Smooth muscle cell (in vitro differentiated cells): ENCODE data around the gene MTCH1. TPM values are rescaled to one million over a fixed set of nuclear protein-coding genes. Genes with fewer than 3 reads are reported as not detected.

Experiments
- DNase-seq: peaks from one replicate; lab custom pipeline; 2025; ENCODE audit not compliant: unreplicated experiment; lab: John Stamatoyannopoulos, UW
- H2AFZ ChIP-seq: fragments of 200-600 bp; sonication (generic); 2 replicates; pipeline ENCODE4 v1.6.0; 2016; ENCODE audit warnings: antibody characterized with exemption, low read depth, mild to moderate bottlenecking
- H3F3A ChIP-seq: fragments of 200-600 bp; sonication (generic); 2 replicates; pipeline ENCODE4 v1.6.0; 2017; ENCODE audit warnings: antibody characterized with exemption, low read depth
- H3K27ac ChIP-seq: fragments of 200-600 bp; sonication (generic); 2 replicates; pipeline ENCODE4 v1.5.1; 2016; ENCODE audit warnings: low read depth, mild to moderate bottlenecking
- H3K27me3 ChIP-seq: fragments of 200-600 bp; sonication (generic); 2 replicates; pipeline ENCODE4 v1.6.1; 2016; ENCODE audit warnings: low read depth, mild to moderate bottlenecking
- H3K36me3 ChIP-seq: fragments of 200-600 bp; sonication (generic); 2 replicates; pipeline ENCODE4 v1.5.1; 2016; ENCODE audit warnings: low read depth
- H3K4me1 ChIP-seq: fragments of 200-600 bp; sonication (generic); 2 replicates; pipeline ENCODE4 v1.5.1; 2016; ENCODE audit warnings: low read depth
- H3K4me2 ChIP-seq: fragments of 200-600 bp; sonication (generic); 2 replicates; pipeline ENCODE4 v1.6.0; 2016; ENCODE audit warnings: mild to moderate bottlenecking
- H3K4me3 ChIP-seq: fragments of 200-600 bp; sonication (generic); 2 replicates; pipeline ENCODE4 v1.5.1; 2016; ENCODE audit warnings: mild to moderate bottlenecking
- H3K79me2 ChIP-seq: fragments of 200-600 bp; sonication (generic); 2 replicates; pipeline ENCODE4 v1.6.0; 2016; ENCODE audit warnings: low read depth, mild to moderate bottlenecking
- H3K9ac ChIP-seq: fragments of 200-600 bp; sonication (generic); 2 replicates; pipeline ENCODE4 v1.6.0; 2016; ENCODE audit warnings: low read depth
- H3K9me3 ChIP-seq: fragments of 200-600 bp; sonication (generic); replicated peaks from 2 replicates; pipeline ENCODE4 v1.5.1; 2016; ENCODE audit warnings: low read depth
- H4K20me1 ChIP-seq: fragments of 200-600 bp; sonication (generic); 2 replicates; pipeline ENCODE4 v1.6.0; 2016; ENCODE audit warnings: low read depth
- CTCF ChIP-seq: fragments of 200-600 bp; sonication (generic); IDR thresholded peaks from 2 replicates; pipeline ENCODE4 v1.5.1; 2017; ENCODE audit warnings: borderline replicate concordance, mild to moderate bottlenecking, antibody characterized with exemption; ENCODE audit not compliant: insufficient read depth, poor library complexity, severe bottlenecking
- WGBS: methylation state at CpG from one replicate; pipeline ENCODE4 v1.1.7; 2016; ENCODE audit warnings: low lambda C conversion rate; 5-methylcytosine and 5-hydroxymethylcytosine counted together
- polyA plus RNA-seq: library from polyadenylated mRNA; unstranded; fragments of >200 nt; fragmentation: Nextera tagmentation; extraction: Ambion mirVana; gene quantifications from 2 replicates; pipeline ENCODE4 v1.2.1, GENCODE V29; 2016
- total RNA-seq: library from RNA; depleted of rRNA; stranded (reverse); fragments of >200 nt; gene quantifications from 2 replicates; pipeline ENCODE4 v1.2.3, GENCODE V29; 2014

MTCH1 gene
- total and polyA plus RNA-seq, 2 experiments from 2014 or later: 200 to 517 TPM

- Histone ChIP-seq H2AFZ (no peak overlapping the region), H3K4me2 (no peak overlapping the region), H3K27ac (no peak overlapping the region), H3F3A (no peaks in the 10 kb centered on the region), H3K9ac (no peak overlapping the region), H3K79me2 (no peaks in the 10 kb centered on the region), H3K27me3 (no peaks in the 10 kb centered on the region), H3K9me3 (no peaks in the 10 kb centered on the region), H3K36me3 (no peaks in the 10 kb centered on the region), H3K4me1 (peaks cover 13% of the 10 kb centered on the region), H4K20me1 (no peaks in the 10 kb centered on the region), H3K4me3 (no peak overlapping the region)
- TF ChIP-seq CTCF: no peak
- DNase-seq: no peak
- WGBS: 86% methylated on average over 4 of the region's 4 CpGs
Measured at GRCh38 chr6:36999751-37000125, 13.7 kb upstream of the MTCH1 start.

DNA sequence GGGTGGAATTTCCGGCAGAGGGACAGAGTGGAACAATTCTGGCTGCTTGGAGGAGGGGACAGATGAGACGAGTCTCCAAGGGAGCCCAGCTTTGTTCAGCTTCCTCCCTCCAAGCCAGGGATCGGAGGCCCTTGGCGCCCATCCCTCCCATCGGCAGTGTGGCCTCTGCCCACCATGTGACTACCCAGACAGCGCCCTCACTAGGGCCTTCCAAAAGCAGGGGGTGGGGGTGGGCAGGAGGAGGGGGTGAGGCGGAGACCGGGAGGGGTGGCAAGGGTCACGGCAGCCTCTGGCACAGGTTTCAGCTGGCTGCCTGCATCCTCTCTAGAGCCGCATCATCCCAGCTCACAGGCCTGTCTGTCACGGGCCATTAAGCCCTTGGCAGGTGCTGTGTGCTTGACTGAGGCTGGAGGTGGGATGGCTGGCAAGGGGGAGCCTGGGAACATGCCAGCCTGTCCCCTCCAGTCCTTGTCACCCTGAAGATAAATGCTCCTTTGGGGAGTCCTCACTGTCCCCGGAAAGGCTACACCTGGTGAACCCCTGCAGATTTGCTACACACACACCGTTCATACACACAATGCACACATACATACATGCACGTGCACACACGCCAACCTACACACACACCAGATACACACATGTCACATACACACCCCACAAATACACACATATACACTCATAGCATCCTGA is 13.2 kb upstream of the MTCH1 start:
- no peak for TF ChIP-seq CTCF
- Histone ChIP-seq H3K27ac (no peak overlapping the region), H3K4me1 (peaks cover 13% of the 10 kb centered on the region), H3K4me3 (no peak overlapping the region), H3K9me3 (no peaks in the 10 kb centered on the region), H3F3A (no peaks in the 10 kb centered on the region), H3K27me3 (no peaks in the 10 kb centered on the region), H3K79me2 (no peaks in the 10 kb centered on the region), H2AFZ (no peak overlapping the region), H3K9ac (no peak overlapping the region), H4K20me1 (no peaks in the 10 kb centered on the region), H3K36me3 (no peaks in the 10 kb centered on the region), H3K4me2 (no peak overlapping the region)
- DNase-seq: no peak
- 86% methylated on average over 15 of the region's 15 CpGs for WGBS

- 85% methylated on average over 8 of the region's 8 CpGs for WGBS
- no peaks in the 10 kb centered on the region for H3K36me3 ChIP-seq
Measured at GRCh38 chr6:36998723-36999038, 12.7 kb upstream of the MTCH1 start.

More at GRCh38 chr6:36998723-36999038, 12.7 kb upstream of the MTCH1 start:
- no peak overlapping the region for H3K27ac ChIP-seq
- no peak for DNase-seq
- no peaks in the 10 kb centered on the region for H3K27me3 ChIP-seq
- H3K79me2 ChIP-seq: no peaks in the 10 kb centered on the region
- no peaks in the 10 kb centered on the region for H3F3A ChIP-seq
- H4K20me1 ChIP-seq: no peaks in the 10 kb centered on the region
- H3K9me3 ChIP-seq: no peaks in the 10 kb centered on the region
- H2AFZ ChIP-seq: no peak overlapping the region
- H3K4me3 ChIP-seq: no peak overlapping the region
- peaks cover 13% of the 10 kb centered on the region for H3K4me1 ChIP-seq
- H3K4me2 ChIP-seq: no peak overlapping the region
- H3K9ac ChIP-seq: no peak overlapping the region
- TF ChIP-seq CTCF: no peak
